ENCODE data around the gene UBXN7.
"Not testable (repeated sequence)": the region's sequence is repeated elsewhere in the genome, so short reads cannot be mapped to it uniquely, and the experiment has no call there.

The UBXN7 gene

DNA sequence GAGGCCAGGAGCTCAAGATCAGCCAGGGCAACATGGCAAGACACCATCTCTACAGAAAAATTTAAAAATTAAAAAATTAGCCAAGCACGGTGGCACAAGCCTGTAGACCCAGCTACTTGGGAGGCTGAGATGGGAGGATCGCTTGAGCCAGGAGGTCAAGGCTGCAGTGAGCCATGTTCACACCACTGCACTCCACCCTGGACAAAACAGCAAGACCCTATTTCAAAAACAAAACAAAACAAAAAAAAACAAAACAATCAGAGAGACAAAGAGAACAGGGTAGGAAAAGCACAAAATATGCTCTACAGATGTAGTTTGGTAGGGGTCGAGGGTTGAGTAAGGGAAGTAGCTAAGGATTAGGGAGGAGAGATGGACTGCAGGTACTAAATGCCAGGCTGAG, 117.6 kb downstream of the UBXN7 start:
- no peak for FAIRE-seq

- not testable (repeated sequence) for FAIRE-seq
Observed at GRCh38 chr3:196314086-196314485, 118.1 kb downstream of the UBXN7 start.

DNA sequence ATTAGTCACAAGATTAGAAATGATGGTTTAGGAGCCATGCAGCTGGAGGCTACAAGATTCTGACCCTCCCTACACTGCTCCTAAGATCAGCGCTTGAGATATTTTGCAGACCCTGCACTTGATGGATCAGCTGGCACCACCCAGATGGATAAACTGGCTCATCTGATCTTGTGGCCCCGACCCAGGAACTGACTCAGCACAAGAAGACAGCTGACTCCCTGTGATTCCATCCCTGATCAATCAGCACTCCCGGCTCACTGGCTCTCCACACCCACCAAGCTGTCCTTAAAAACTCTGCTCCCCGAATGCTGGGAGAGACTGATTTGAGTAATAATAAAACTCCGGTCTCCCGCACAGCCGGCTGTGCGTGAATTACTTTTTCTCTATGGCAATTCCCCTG, 129.3 kb downstream of the UBXN7 start:
- not testable (repeated sequence) for FAIRE-seq

- not testable (repeated sequence) for FAIRE-seq
Observed at GRCh38 chr3:196302551-196302950, 129.7 kb downstream of the UBXN7 start.

DNA sequence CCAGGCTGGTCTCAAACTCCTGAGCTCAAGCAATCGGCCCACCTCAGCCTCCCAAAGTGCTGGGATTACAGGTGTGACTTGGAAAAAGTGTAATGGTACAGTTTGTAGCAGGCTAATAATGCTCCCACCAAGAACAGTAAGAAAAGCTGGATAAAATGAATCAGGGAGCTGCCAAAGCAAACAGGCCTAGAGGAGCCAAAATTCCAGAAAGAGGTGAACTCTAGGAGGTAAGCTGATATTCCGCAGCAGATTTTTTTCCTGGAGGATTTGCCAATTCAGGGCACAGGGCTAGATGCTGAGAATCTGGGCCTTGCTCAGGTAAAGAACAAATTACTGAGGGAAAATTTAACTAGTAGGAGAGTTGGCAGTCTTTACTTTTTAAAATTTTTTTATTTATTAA, 133.7 kb downstream of the UBXN7 start:
- FAIRE-seq, result no peak

Measured in G401.6 (cell line).